ENCODE data around the gene PRRT3. TPM values are rescaled to one million over a fixed set of nuclear protein-coding genes. Genes with fewer than 3 reads are reported as not detected.
"Not testable (repeated sequence)": the region's sequence is repeated elsewhere in the genome, so short reads cannot be mapped to it uniquely, and the experiment has no call there.

Gene PRRT3
- polyA plus RNA-seq, 1 experiment: 3.4 TPM

GRCh38 chr3:9899289-9899791, 52.9 kb downstream of the PRRT3 start:
- H3K9me3 ChIP-seq (ENCODE audit: control insufficient read depth, insufficient read depth, low read length): no peaks in the 10 kb centered on the region; the same call in 1 of the 2 replicates
- H3K27me3 ChIP-seq (ENCODE audit: control insufficient read depth, insufficient read depth, low read length): no peaks in the 10 kb centered on the region
- no peak overlapping the region for H3K27ac ChIP-seq (ENCODE audit: low read depth, low read length)
- ChIA-PET POLR2A (interaction anchor here (0.7 kb wide), 2 partner anchors 9 to 13 kb away, joined by 3 to 5 read pairs; partner anchors contain the start of gene JAGN1), CTCF (no interaction called here)
- no peak for TF ChIP-seq CTCF (IDR thresholded peaks at IDR 0.05; ENCODE audit: low read depth, low read length)
- DNase-seq (ENCODE audit: low read depth, low spot score): no peak
- no peak overlapping the region for H3K4me3 ChIP-seq (ENCODE audit: low read depth, low read length)

- CTCF ChIA-PET: interaction anchor here (1.4 kb wide), 1 partner anchor 32 kb away, joined by 4 read pairs; no protein-coding TSS in a partner anchor
- TF ChIP-seq CTCF (IDR thresholded peaks at IDR 0.05; ENCODE audit: low read depth, low read length): no peak
- POLR2A ChIA-PET: no interaction called here
These were observed 53.6 kb downstream of the PRRT3 start for GRCh38 chr3:9898467-9899241.

GRCh38 chr3:9897408-9898372, 54.5 kb downstream of the PRRT3 start:
- Histone ChIP-seq H3K27ac (ENCODE audit: low read depth, low read length) (no peak overlapping the region), H3K27me3 (ENCODE audit: control insufficient read depth, insufficient read depth, low read length) (no peaks in the 10 kb centered on the region), H3K9me3 (ENCODE audit: control insufficient read depth, insufficient read depth, low read length) (no peaks in the 10 kb centered on the region; the same call in 1 of the 2 replicates), H3K4me3 (ENCODE audit: low read depth, low read length) (no peak overlapping the region)
- ChIA-PET CTCF (interaction anchor here (1.2 to 1.4 kb wide), 2 partner anchors 9 to 33 kb away, joined by 3 to 4 read pairs; no protein-coding TSS in a partner anchor), POLR2A (no interaction called here)
- no peak for TF ChIP-seq CTCF (IDR thresholded peaks at IDR 0.05; ENCODE audit: low read depth, low read length)
- DNase-seq (ENCODE audit: low read depth, low spot score): no peak

More at GRCh38 chr3:9898467-9899241, 53.6 kb downstream of the PRRT3 start:
- H3K9me3 ChIP-seq (ENCODE audit: control insufficient read depth, insufficient read depth, low read length): no peaks in the 10 kb centered on the region; the same call in 1 of the 2 replicates
- no peaks in the 10 kb centered on the region for H3K27me3 ChIP-seq (ENCODE audit: control insufficient read depth, insufficient read depth, low read length)
- no peak overlapping the region for H3K27ac ChIP-seq (ENCODE audit: low read depth, low read length)
- no peak overlapping the region for H3K4me3 ChIP-seq (ENCODE audit: low read depth, low read length)
- DNase-seq (ENCODE audit: low read depth, low spot score): no peak

GRCh38 chr3:9896755-9897407, 55.3 kb downstream of the PRRT3 start:
- POLR2A ChIA-PET; H3K27ac ChIP-seq (ENCODE audit: low read depth, low read length); H3K9me3 ChIP-seq (ENCODE audit: control insufficient read depth, insufficient read depth, low read length); H3K27me3 ChIP-seq (ENCODE audit: control insufficient read depth, insufficient read depth, low read length); H3K4me3 ChIP-seq (ENCODE audit: low read depth, low read length); DNase-seq (ENCODE audit: low read depth, low spot score): not testable (repeated sequence)
- CTCF ChIA-PET: interaction anchor here (1.2 to 1.4 kb wide), 2 partner anchors 10 to 34 kb away, joined by 3 to 4 read pairs; no protein-coding TSS in a partner anchor

- H3K27me3 ChIP-seq (ENCODE audit: control insufficient read depth, insufficient read depth, low read length); CTCF ChIA-PET; H3K4me3 ChIP-seq (ENCODE audit: low read depth, low read length); H3K27ac ChIP-seq (ENCODE audit: low read depth, low read length); DNase-seq (ENCODE audit: low read depth, low spot score); POLR2A ChIA-PET; H3K9me3 ChIP-seq (ENCODE audit: control insufficient read depth, insufficient read depth, low read length): not testable (repeated sequence)
These were observed 56.5 kb downstream of the PRRT3 start for GRCh38 chr3:9895715-9896114.

Small RNA genes lying within 50 kb of the gene (small RNA-seq; reads per million reads assigned to genes)
- gene CYCSP10 (ENCODE audit: insufficient read length, low read depth): not detected
- gene RNU6-882P (ENCODE audit: insufficient read length, low read depth): not detected

Other genes with a start within 250 kb of the PRRT3 start
- gene CPNE9, start 248.6 kb downstream of the PRRT3 start, polyA plus RNA-seq (2011; rRNA removed): not detected in 2 replicates
- 5.7 and 8.3 TPM in 2 replicates for gene BRPF1, start 220.7 kb downstream of the PRRT3 start, polyA plus RNA-seq (2011; rRNA removed)
- gene OGG1, start 202.5 kb downstream of the PRRT3 start, polyA plus RNA-seq (2011; rRNA removed): 23.5 and 26.5 TPM in 2 replicates
- gene CAMK1, start 182.5 kb downstream of the PRRT3 start, polyA plus RNA-seq (2011; rRNA removed): 26.8 and 28.7 TPM in 2 replicates
- gene TADA3, start 159.9 kb downstream of the PRRT3 start, polyA plus RNA-seq (2011; rRNA removed): 61.8 and 83.7 TPM in 2 replicates
- gene ARPC4, start 159.3 kb downstream of the PRRT3 start, polyA plus RNA-seq (2011; rRNA removed): 199 and 200 TPM in 2 replicates
- 17.8 and 22.4 TPM in 2 replicates for gene TTLL3, start 142.1 kb downstream of the PRRT3 start, polyA plus RNA-seq (2011; rRNA removed)
- gene RPUSD3, start 108.4 kb downstream of the PRRT3 start, polyA plus RNA-seq (2011; rRNA removed): 29.0 and 34.2 TPM in 2 replicates
- gene CIDEC, start 72.2 kb downstream of the PRRT3 start, polyA plus RNA-seq (2011; rRNA removed): not detected in 2 replicates
- 44.4 and 47.9 TPM in 2 replicates for gene JAGN1, start 61.8 kb downstream of the PRRT3 start, polyA plus RNA-seq (2011; rRNA removed)
- 2.0 and 2.1 TPM in 2 replicates for gene IL17RE, start 49.6 kb downstream of the PRRT3 start, polyA plus RNA-seq (2011; rRNA removed)
- gene IL17RC, start 35.3 kb downstream of the PRRT3 start, polyA plus RNA-seq (2011; rRNA removed): 17.3 and 24.4 TPM in 2 replicates
- gene CRELD1, start 18.6 kb downstream of the PRRT3 start, polyA plus RNA-seq (2011; rRNA removed): 29.5 TPM in 2 replicates
- 159 and 161 TPM in 2 replicates for gene EMC3, start 34.4 kb upstream of the PRRT3 start, polyA plus RNA-seq (2011; rRNA removed)
- 3.6 and 5.4 TPM in 2 replicates for gene FANCD2, start 74.0 kb upstream of the PRRT3 start, polyA plus RNA-seq (2011; rRNA removed)
- gene FANCD2OS, start 155.8 kb upstream of the PRRT3 start, polyA plus RNA-seq (2011; rRNA removed): not detected in 2 replicates
- 198 and 202 TPM in 2 replicates for gene BRK1, start 163.3 kb upstream of the PRRT3 start, polyA plus RNA-seq (2011; rRNA removed)
- 12.7 and 13.7 TPM in 2 replicates for gene VHL, start 189.4 kb upstream of the PRRT3 start, polyA plus RNA-seq (2011; rRNA removed)
- gene IRAK2, start 212.5 kb upstream of the PRRT3 start, polyA plus RNA-seq (2011; rRNA removed): 7.6 and 8.9 TPM in 2 replicates